Jurkat, Clone E6-1 (cell line): Measurements from ENCODE around the gene MT1E.
"Not testable (repeated sequence)": the region's sequence is repeated elsewhere in the genome, so short reads cannot be mapped to it uniquely, and the experiment has no call there.

ENCODE experiments used
- DNase-seq: peaks from one replicate; pipeline ENCODE4 v3.0.0-alpha.2; 2011; ENCODE audit warnings: low read depth, low spot score
- H3K4me3 ChIP-seq: 2 replicates; pipeline ENCODE4 v1.5.1; 2011; ENCODE audit warnings: mild to moderate bottlenecking, low read length, control low read depth, moderate library complexity

MT1E gene

DNA sequence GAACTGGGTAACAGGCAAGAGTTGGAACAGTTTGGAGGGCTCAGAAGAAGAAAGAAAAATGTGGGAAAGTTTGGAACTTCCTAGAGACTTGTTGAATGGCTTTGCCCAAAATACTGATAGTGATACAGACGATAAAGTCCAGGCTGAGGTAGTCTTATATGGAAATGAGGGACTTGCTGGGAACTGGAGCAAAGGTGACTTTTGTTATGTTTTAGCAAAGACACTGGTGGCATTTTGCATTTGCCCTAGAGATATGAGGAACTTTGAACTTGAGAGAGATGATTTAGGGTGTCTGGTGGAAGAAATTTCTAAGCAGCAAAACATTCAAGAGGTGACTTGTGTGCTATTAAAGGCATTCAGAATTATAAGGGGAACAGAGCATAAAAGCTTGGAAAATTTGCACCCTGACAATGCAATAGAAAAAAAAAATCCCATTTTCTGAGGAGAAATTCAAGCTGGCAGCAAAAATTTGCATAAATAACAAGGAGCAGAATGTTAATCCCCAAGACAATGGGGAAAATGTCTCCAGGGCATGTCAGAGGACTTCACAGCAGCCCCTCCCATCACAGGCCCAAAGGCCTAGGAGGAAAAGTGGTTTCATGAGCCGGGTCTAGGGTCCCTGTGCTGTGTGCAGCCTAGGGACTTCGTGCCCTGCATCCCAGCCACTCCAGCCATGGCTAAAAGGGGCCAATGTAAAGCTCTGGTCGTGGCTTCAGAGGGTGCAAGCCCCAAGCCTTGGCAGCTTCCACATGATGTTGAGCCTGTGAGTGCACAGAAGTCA lies 3.7 kb upstream of the MT1E start:
- not testable (repeated sequence) for H3K4me3 ChIP-seq, DNase-seq

DNA sequence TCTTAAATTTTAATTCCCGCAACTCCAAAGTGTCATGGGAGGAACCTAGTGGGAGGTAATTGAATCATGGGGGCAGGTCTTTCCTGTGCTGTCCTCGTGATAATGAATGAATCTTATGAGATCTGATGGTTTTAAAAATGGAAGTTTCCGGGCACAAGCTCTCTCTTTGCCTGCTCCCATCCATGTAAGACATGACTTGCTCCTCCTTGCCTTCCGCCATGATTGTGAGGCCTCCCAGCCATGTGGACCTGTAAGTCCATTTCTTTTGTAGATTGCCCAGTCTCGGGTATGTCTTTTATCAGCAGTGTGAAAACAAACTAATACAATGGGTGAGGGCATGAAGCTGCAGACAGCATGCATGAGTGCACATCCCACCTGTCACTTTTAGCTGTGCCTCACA lies 2.4 kb upstream of the MT1E start:
- H3K4me3 ChIP-seq, DNase-seq: not testable (repeated sequence)

DNA sequence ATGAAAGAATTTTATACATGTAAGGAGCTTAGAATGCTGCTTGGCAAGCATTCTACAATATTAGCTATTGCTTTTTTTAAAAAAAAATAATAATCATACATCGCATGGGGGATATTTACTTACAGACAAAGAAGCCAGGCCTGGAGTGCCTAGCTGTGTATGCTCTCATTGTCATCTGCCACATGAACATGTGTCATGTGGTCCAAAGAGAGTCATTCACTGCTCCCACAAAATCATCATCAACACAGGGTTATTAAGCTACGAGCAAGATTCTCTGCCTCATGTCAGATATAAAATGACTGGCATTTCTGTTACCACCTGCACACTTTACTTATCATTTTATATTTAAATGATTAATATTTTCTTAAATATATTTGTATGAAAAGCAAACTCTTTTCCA lies 1.9 kb upstream of the MT1E start:
- DNase-seq: no peak
- no peak overlapping the region for H3K4me3 ChIP-seq

DNA sequence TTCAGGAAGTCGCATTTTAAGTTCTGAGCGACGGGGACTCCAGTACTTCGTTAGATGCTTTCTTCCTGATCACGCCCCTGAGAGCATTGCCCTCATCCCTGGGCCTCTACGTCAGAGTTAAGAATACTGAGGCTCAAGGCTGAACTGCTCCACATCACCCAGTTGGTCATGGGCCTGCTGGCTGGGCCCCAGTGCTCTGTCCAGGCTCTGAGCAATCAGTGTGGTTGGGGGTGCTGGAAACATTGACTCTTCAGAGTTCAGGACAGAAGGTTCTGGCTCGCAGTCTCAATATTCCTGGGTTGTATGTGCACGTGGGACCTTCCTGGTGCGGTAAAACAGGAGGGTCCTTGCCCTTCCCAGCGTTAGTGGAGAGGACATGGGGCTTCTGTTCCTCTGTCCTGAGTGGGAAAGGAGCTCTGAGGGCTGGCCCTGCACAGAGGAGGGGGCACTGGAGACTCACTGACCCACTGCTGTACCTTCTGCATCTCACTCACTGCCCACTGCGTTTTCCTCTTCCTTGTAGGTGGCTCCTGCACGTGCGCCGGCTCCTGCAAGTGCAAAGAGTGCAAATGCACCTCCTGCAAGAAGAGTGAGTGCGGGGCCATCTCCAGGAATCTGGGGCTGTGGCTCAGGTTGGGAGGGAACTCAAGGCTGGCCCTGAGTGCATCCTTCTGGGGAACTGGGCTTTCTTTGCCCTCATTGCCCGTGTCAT lies 518 bp downstream of the MT1E start:
- DNase-seq: no peak
- peak overlapping the region; percentile 13 for H3K4me3 ChIP-seq

DNA sequence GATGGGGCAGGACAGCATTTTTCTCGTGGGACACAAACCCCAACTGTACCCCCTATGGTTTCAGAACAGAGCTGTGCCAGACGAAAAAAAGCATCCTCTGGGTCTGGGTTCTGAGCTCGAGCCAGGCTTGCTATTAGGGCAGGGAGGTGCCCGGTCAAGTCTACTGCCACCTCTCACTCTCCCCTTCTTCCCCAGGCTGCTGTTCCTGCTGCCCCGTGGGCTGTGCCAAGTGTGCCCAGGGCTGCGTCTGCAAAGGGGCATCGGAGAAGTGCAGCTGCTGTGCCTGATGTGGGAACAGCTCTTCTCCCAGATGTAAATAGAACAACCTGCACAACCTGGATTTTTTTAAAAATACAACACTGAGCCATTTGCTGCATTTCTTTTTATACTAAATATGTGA lies 1.1 kb downstream of the MT1E start:
- DNase-seq: no peak
- H3K4me3 ChIP-seq: no peak overlapping the region

DNA sequence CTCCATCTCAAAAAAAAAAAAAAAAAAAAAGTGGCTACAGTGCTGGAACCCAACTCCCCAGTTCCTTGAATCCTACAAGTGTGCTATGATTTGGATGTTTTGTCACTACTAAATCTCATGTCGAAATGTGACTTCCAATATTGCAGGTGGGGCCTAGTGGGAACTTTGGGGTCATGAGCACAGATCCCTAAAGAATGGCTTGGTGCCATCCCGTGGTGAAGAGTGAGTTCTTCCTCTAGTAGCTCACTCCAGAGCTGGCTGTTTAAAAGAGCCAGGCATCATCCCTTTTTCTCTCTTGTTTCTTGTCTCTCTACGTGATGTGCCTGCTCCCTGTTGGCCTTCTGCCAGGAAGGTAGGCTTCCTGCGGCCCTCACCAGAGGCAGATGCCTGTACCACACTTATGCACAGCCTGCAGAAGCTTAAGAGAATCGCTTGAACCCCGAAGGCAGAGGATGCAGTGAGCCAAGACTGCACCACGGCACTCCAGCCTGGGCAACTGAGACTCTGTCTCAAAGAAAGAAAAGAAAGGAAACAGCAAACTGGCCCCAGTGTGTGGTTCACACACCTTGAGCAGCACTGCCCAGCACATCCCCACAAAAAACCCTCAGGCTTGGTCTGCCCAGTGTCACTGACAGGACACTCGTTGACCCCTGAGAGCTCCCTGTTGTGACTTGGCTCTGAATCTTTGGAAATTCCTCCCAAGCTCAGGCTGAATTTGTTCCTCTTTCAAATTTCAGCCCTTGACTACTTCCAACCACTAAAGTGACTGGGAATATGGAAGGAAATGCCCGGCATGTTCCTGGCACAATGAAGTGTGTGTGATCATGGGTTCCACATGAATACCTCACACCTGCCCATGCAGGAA lies 3.1 kb downstream of the MT1E start:
- H3K4me3 ChIP-seq: no peak overlapping the region
- DNase-seq: no peak

DNA sequence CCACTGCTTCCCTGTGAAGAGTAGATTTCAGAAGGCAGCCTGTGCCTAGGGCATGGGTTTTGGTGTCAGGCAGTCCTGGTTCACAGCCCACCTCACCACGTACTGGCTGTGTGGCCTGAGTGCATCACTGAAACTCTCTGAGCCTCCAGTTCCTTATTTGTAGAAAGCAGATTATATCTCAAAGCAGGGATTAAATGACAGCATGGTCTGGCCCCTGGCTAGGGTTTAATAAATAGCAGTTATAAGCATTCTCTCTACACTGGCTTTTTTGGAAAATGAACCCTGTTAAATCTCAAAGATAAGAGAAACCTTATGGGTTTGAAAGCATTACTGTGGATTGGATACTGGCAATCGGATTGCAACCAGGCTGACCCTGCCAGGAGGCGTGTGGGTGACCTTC lies 4.0 kb downstream of the MT1E start:
- no peak overlapping the region for H3K4me3 ChIP-seq
- no peak for DNase-seq

DNA sequence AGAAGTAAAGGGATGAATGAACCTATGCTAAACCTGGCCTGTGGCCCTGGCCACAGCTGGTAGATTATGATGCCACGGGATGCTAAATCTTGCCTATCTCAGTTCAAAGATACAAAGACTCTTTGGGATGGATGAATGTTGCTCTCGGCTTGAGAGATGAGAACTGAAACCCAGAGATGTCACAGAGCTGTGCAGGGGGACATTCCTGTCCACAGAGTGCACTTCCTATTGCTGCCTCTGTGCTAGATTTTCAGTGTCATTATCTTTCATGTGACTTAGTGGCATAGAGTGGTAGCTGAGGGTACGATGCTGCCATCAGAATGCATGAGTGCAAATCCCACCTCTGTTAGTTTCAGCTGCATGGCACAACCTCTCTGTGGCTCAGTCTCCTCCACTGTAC lies 4.6 kb downstream of the MT1E start:
- DNase-seq: no peak

DNA sequence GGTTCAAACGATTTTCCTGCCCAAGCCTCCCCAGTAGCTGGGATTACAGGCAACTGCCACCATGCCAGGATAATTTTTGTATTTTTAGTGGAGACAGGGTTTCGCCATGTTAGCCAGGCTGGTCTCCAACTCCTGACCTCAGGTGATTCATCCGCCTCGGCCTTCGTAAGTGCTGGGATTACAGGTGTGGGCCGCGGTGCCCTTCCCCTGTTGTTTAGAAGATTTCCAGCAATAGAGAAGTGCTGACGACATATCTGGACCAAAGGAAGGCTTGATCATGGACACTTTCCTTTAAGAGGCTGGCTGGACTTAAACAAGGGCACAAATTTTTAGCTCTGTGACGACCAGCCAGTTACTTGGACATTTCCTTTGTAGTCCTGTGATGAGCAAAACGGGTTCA lies 5.6 kb downstream of the MT1E start:
- DNase-seq: no peak
- H3K4me3 ChIP-seq: no peak overlapping the region

More for the DNA sequence above, 4.6 kb downstream of the MT1E start:
- H3K4me3 ChIP-seq: no peak overlapping the region

DNA sequence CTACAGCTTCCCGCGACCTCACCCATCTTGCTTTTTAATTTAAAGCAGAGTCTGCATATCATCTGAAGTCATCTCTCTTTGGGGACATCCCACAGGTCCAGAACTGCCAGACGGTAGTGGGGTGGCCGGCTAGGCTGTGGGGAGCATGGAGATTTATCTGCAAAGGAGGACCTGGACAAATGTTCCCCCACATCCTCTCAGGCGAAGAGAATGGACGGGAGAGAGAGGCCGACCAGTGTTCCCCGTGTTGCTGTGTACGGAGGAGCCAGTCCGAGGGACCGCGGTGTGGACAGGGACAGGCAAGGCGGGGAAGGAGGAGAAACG lies 6.2 kb downstream of the MT1E start:
- H3K4me3 ChIP-seq: no peak overlapping the region
- no peak for DNase-seq

DNA sequence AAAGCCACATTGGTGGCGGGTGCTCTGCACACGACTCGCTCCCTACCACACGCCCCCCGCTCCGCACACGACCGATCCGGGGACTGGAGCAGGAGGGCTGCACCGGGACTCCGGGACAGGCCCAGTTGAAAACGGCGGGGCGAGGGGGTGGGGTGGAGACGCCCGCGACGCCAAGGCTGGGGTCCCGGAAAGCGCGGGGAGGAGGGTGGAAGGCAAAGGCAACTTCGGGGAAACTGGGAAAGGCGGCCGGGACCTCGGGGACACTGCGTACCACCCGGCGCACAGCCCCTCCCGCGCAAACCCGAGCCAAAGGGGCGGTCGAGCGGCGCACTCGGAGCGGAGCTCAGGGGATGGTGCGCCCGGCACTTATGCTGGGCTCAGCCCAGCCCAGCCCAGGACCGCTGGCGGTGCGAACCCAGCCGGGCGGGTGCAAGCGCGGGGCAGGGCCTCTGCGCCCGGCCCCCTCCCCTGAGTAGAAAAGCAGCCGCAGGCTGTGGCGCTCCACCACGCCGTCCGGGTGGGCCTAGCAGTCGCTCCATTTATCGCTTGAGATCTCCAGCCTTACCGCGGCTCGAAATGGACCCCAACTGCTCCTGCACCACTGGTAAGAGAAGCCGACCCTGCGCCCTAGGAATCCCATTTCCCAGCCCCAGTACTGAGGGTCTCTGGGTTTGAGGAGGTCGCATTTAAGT lies 6.7 kb downstream of the MT1E start, which contains the start of gene MT1M:
TSS of gene MT1M (plus strand) at position 504 of the 692 bp plus-strand sequence. CDS start at position 577, 73 bp downstream.
- H3K4me3 ChIP-seq: no peak within 1 kb of the TSS
- DNase-seq: no peak

DNA sequence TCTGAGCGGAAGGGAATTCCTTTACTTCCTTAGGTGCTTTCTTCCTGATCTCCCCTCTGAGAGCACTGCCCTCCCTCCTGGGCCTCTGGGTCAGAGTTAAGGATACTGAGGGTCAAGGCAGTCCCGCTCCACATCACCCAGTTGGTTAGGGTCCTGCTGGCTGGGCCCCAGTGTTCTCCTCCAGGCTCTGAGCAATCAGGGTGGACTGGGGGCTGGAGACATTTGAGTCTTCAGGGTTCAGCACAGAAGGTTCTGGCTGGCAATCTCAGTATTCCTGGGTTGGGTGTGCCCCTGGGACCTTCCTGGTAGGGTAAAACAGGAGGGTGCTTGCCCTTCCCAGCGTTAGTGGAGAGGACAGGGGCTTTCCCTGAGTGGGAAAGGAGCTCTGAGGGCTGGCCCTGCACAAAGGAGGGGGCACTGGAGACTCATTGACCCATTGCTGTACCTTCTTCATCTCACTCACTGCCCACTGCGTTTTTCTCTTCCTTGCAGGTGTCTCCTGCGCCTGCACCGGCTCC lies 7.3 kb downstream of the MT1E start:
- no peak overlapping the region for H3K4me3 ChIP-seq

DNA sequence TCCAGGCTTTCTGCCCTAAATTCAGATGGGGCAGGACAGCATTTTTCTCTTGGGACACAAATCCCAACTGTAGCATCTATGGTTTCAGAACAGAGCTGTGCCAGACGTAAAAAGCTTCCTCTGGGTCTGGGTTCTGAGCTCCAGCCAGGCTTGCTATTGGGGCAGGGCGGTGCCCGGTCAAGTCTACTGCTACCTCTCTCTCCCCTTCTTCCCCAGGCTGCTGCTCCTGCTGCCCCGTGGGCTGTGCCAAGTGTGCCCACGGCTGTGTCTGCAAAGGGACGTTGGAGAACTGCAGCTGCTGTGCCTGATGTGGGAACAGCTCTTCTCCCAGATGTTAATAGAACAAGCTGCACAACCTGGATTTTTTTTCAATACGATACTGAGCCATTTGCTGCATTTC lies 8.0 kb downstream of the MT1E start:
- no peak overlapping the region for H3K4me3 ChIP-seq
- DNase-seq: no peak

More for the DNA sequence above, 7.3 kb downstream of the MT1E start:
- no peak for DNase-seq

DNA sequence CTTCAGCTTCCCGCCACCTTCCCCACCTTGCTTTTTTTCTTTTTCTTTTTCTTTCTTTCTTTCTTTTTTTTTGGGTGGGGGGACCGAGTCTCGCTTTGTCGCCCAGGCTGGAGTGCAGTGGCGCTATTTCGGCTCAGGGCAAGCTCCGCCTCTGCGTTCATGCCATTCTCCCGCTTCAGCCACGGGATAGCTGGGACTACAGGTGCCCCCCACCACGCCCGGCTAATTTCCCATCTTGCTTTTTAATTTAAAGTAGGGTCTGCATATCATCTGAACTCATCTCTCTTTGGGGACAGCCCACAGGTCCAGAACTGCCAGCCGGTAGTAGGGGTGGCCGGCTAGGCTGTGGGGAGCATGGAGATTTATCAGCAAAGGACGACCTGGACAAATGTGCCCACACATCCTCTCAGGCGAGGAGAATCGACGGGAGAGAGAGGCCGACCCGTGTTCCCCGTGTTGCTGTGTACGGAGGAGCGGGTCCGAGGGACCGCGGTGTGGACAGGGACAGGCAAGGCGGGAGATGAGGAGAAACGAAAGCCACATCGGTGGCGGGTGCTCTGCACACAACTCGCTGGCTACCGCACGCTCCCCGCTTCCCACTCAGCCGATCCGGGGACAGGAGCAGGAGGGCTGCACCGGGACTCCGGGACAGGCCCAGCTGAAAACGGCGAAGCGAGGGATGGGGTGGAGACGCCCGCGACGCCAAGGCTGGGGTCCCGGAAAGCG lies 9.3 kb downstream of the MT1E start:
- no peak for DNase-seq
- no peak overlapping the region for H3K4me3 ChIP-seq

DNA sequence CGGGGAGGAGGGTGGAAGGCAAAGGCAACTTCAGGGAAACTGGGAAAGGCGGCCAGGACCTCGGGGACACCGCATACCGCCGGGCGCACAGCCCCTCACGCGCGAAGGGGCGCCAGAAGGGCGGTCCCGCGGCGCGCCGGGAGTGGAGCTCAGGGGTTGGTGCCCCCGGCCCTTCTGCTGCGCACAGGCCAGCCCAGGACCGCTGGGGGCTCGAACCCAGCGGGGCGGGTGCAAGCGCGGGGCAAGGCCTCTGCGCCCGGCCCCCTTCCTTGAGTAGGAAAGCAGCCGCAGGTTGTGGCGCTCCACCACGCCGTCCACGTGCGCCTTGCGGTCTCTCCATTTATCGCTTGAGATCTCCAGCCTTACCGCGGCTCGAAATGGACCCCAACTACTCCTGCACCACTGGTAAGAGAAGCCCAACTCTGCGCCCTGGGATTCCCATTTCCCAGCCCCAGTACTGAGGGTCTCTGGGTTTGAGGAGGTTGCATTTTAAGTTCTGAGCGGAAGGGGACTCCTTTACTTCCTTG lies 9.9 kb downstream of the MT1E start:
- DNase-seq: no peak
- no peak overlapping the region for H3K4me3 ChIP-seq

DNA sequence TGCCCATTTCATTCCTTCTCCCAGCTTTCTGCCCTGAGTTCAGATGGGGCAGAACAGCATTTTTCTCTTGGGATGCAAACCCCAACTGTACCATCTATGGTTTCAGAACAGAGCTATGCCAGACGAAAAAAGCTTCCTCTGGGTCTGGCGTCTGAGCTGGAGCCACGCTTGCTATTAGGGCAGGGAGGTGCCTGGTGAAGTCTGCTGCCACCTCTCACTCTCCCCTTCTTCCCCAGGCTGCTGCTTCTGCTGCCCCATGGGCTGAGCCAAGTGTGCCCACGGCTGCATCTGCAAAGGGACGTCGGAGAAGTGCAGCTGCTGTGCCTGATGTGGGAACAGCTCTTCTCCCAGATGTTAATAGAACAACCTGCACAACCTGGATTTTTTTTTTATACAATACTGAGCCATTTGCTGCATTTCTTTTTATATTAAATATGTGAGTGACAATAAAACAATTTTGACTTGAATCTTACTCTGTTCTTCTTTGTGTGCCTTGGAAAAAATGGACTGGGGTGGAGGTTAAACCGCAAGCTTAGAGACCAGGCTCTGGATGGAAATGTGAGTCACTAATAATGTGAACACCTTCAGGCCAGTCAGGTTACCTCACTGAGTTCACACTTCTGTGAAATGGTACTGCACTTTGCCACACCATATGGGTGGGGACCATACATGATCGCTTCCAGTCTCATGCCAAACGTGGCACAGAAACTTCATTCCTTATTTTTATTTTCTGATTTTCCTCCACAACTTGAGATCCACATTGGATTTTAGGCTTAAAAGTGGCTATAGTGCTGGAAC lies 11.2 kb downstream of the MT1E start:
- no peak for DNase-seq
- H3K4me3 ChIP-seq: no peak overlapping the region
